K562 (cell line): ENCODE measurements around the gene IARS2. TPM values are rescaled to one million over a fixed set of nuclear protein-coding genes. Genes with fewer than 3 reads are reported as not detected.

Experiments
- ATF1 ChIP-seq, 2 experiments: fragments of 450-650 bp in 1 of 2; IDR thresholded peaks; 2 replicates each; pipeline ENCODE4 v1.6.1; 2016; ENCODE audit warnings: missing compliant biosample characterization in 1 of 2, missing genetic modification characterization in 1 of 2
- COPS2 ChIP-seq: fragments of 450-650 bp; conservative IDR thresholded peaks from 2 replicates; pipeline ENCODE4 v1.6.1; 2016; ENCODE audit warnings: mild to moderate bottlenecking, moderate library complexity
- CREBBP ChIP-seq: IDR thresholded peaks from one replicate; pipeline ENCODE4 v1.6.1; 2012; ENCODE audit warnings: low read depth, mild to moderate bottlenecking, control low read depth, inconsistent platforms, low read length
- CSDE1 ChIP-seq, 2 experiments: fragments of 450-650 bp; IDR thresholded peaks; 2 replicates each; pipeline ENCODE4 v1.6.1; 2016; ENCODE audit warnings: mild to moderate bottlenecking in 1 of 2
- ELK1 ChIP-seq: sonication (generic); formaldehyde crosslinking; IDR thresholded peaks from 2 replicates; pipeline ENCODE4 v1.8.1; 2022; ENCODE audit warnings: missing genetic modification reagents
- ELK3 ChIP-seq: fragments of 450-650 bp; formaldehyde crosslinking; IDR thresholded peaks from 2 replicates; pipeline ENCODE4 v1.4.0; 2020; ENCODE audit warnings: mild to moderate bottlenecking
- FOXK2 ChIP-seq, 2 experiments: fragments of 450-650 bp; IDR thresholded peaks in 1 of 2; conservative IDR thresholded peaks in 1 of 2; 2 replicates each; pipeline ENCODE4 v1.6.1; 2016; ENCODE audit warnings: low read depth in 2 of 2, mild to moderate bottlenecking in 1 of 2
- FOXM1 ChIP-seq, 2 experiments: fragments of 450-650 bp in 1 of 2; sonication (generic) in 1 of 2; formaldehyde crosslinking in 1 of 2; IDR thresholded peaks; 2 replicates each; pipeline versions ENCODE4 v1.6.1 to v1.9.0; 2017 to 2022; ENCODE audit warnings: low read depth in 2 of 2, mild to moderate bottlenecking in 2 of 2, missing genetic modification reagents in 1 of 2, moderate library complexity in 1 of 2
- FOXP1 ChIP-seq: sonication (generic); formaldehyde crosslinking; IDR thresholded peaks from 2 replicates; pipeline ENCODE4 v1.8.0; 2022; ENCODE audit warnings: mild to moderate bottlenecking, missing genetic modification reagents
- GTF2A2 ChIP-seq: IDR thresholded peaks from 2 replicates; pipeline ENCODE4 v1.6.1; 2016; ENCODE audit warnings: mild to moderate bottlenecking, missing genetic modification characterization, missing compliant biosample characterization
- HDAC8 ChIP-seq: fragments of 450-650 bp; IDR thresholded peaks from 2 replicates; pipeline ENCODE4 v1.6.1; 2016; ENCODE audit warnings: mild to moderate bottlenecking, missing genetic modification characterization, moderate library complexity, missing compliant biosample characterization
- HEY1 ChIP-seq: fragments of 250-450 bp; sonication (Bioruptor Pico); IDR thresholded peaks from 2 replicates; pipeline ENCODE4 v1.5.0; 2020; ENCODE audit warnings: mild to moderate bottlenecking, moderate library complexity, borderline replicate concordance
- HIVEP1 ChIP-seq: fragments of 250-450 bp; sonication (Bioruptor Pico); IDR thresholded peaks from 2 replicates; pipeline ENCODE4 v1.4.0; 2020; ENCODE audit warnings: mild to moderate bottlenecking
- HNRNPH1 ChIP-seq: fragments of 200-400 bp; formaldehyde crosslinking; optimal IDR thresholded peaks from 2 replicates; pipeline ENCODE3; 2017; ENCODE audit warnings: low read depth, mild to moderate bottlenecking, low read length, moderate library complexity
- MCM3 ChIP-seq: fragments of 450-650 bp; IDR thresholded peaks from 2 replicates; pipeline ENCODE4 v1.6.1; 2016
- NCOA4 ChIP-seq: fragments of 450-650 bp; IDR thresholded peaks from 2 replicates; pipeline ENCODE4 v1.6.1; 2018; ENCODE audit warnings: mild to moderate bottlenecking; ENCODE audit not compliant: partially characterized antibody
- NFIX ChIP-seq: fragments of 250-450 bp; sonication (Bioruptor Pico); IDR thresholded peaks from 2 replicates; pipeline ENCODE4 v1.4.0; 2020; ENCODE audit warnings: low read depth, mild to moderate bottlenecking, moderate library complexity
- OTX1 ChIP-seq: fragments of 450-650 bp; formaldehyde crosslinking; IDR thresholded peaks from 2 replicates; pipeline ENCODE4 v1.4.0; 2022; ENCODE audit warnings: mild to moderate bottlenecking
- SFPQ ChIP-seq: fragments of 200-400 bp; formaldehyde crosslinking; IDR thresholded peaks from 2 replicates; pipeline ENCODE4 v1.6.1; 2017; ENCODE audit warnings: mild to moderate bottlenecking, low read depth, low read length, moderate library complexity
- USF1 ChIP-seq: sonication (generic); formaldehyde crosslinking; IDR thresholded peaks from 2 replicates; pipeline ENCODE4 v1.9.0; 2022; ENCODE audit warnings: mild to moderate bottlenecking, missing genetic modification reagents
- ZNF253 ChIP-seq: fragments of 250-450 bp; sonication (Bioruptor Pico); conservative IDR thresholded peaks from 2 replicates; pipeline ENCODE4 v1.6.1; 2021; ENCODE audit warnings: mild to moderate bottlenecking
- ZNF431 ChIP-seq: sonication (generic); formaldehyde crosslinking; IDR thresholded peaks from 2 replicates; pipeline ENCODE4 v1.8.0; 2022; ENCODE audit warnings: mild to moderate bottlenecking, missing genetic modification reagents
- ZNF785 ChIP-seq: fragments of 250-450 bp; sonication (Bioruptor Pico); IDR thresholded peaks from 2 replicates; pipeline ENCODE4 v1.4.0; 2020; ENCODE audit warnings: mild to moderate bottlenecking
- polyA plus RNA-seq, 8 experiments: library from polyadenylated mRNA; depleted of rRNA in 4 of 8; stranded (reverse) in 5 of 8; unstranded in 3 of 8; fragments of >200 nt; fragmentation: Nextera tagmentation in 2 of 8; fragmentation: Illumina TruSeq in 1 of 8; extraction: Ambion mirVana in 2 of 8; extraction: Trizol in 1 of 8; gene quantifications; 2 replicates each; pipeline versions ENCODE4 v1.2.1 to v1.2.3, GENCODE V29; 2011 to 2014; ENCODE audit warnings: inconsistent platforms in 1 of 8, missing spikeins in 1 of 8
- total RNA-seq, 7 experiments: library from RNA; depleted of rRNA in 6 of 7; stranded (reverse); fragments of >200 nt in 6 of 7; fragmentation: Illumina TruSeq in 2 of 7; extraction: Trizol in 2 of 7; gene quantifications; 2 replicates each; pipeline versions ENCODE4 v1.2.1 to v1.2.3, GENCODE V29; 2011 to 2021; ENCODE audit warnings: low replicate concordance in 1 of 7

The IARS2 gene
- total and polyA plus RNA-seq, 9 of the 15 experiments (the other 6 are each of a cell fraction or from before 2014, with no cell fraction given), result 39.6 to 127 (median 93.8) TPM

- peak; percentile 81 for TF ChIP-seq FOXM1 (IDR thresholded peaks at IDR 0.05; ENCODE audit: low read depth)
- no peak for TF ChIP-seq FOXM1 (CRISPR knock-in tag; IDR thresholded peaks at IDR 0.05; ENCODE audit: low read depth)
- no peak for TF ChIP-seq ELK3 (CRISPR knock-in tag)
- TF ChIP-seq ZNF431 (CRISPR knock-in tag), result no peak
- TF ChIP-seq ELK1, result no peak
- TF ChIP-seq CREBBP, result no peak
- no peak for TF ChIP-seq ZNF785 (CRISPR knock-in tag)
- TF ChIP-seq FOXP1 (CRISPR knock-in tag), result no peak
- TF ChIP-seq SFPQ, result no peak
- TF ChIP-seq COPS2, result no peak
- no peak for TF ChIP-seq HDAC8 (tag)
- TF ChIP-seq HEY1 (CRISPR knock-in tag), result no peak
- TF ChIP-seq ATF1 (CRISPR knock-in tag; IDR thresholded peaks at IDR 0.05), result no peak
- peak; percentile 78 for TF ChIP-seq ATF1 (tag; IDR thresholded peaks at IDR 0.05)
- TF ChIP-seq CSDE1 (IDR thresholded peaks at IDR 0.05), result 0 out of 4 replicates have a peak, but pooled peaks of 1 of the 2 experiments have one; percentile 37
- TF ChIP-seq USF1 (CRISPR knock-in tag), result 0 out of 2 replicates have a peak, but pooled peaks have one; percentile 46
- TF ChIP-seq NFIX, result no peak
- TF ChIP-seq FOXK2 (conservative IDR thresholded peaks at IDR 0.05 in 1 of 2, IDR thresholded peaks at IDR 0.05 in 1 of 2; ENCODE audit: low read depth in 2 of 2), result peak; percentile 78 to 83
- TF ChIP-seq HIVEP1, result no peak
- no peak for TF ChIP-seq NCOA4
- no peak for TF ChIP-seq ZNF253 (CRISPR knock-in tag)
- TF ChIP-seq GTF2A2, result no peak
- no peak for TF ChIP-seq HNRNPH1
- no peak for TF ChIP-seq OTX1 (CRISPR knock-in tag)
- no peak for TF ChIP-seq MCM3
Observed at GRCh38 chr1:220089650-220090556, 4.0 kb upstream of the IARS2 start, which contains the start of gene BPNT1 (continued).
